GM12865 (cell line): ENCODE results near the gene TWNK.
"Not testable (repeated sequence)": the region's sequence is repeated elsewhere in the genome, so short reads cannot be mapped to it uniquely, and the experiment has no call there.

Experiments used
- DNase-seq: peaks from one replicate; pipeline ENCODE4 v3.0.0; 2010; ENCODE audit warnings: low read depth
- H3K4me3 ChIP-seq: 2 replicates; pipeline ENCODE4 v1.5.1; 2011; ENCODE audit warnings: mild to moderate bottlenecking, low read depth, low read length, control low read depth
- TF ChIP-seq, protein P1 (sequence below): IDR thresholded peaks from 2 replicates; pipeline ENCODE4 v1.5.1; 2011; ENCODE audit warnings: low read length, control low read depth, low read depth, inconsistent platforms; ENCODE audit not compliant: insufficient read depth; ENCODE audit errors: missing control alignments

TWNK gene

DNA sequence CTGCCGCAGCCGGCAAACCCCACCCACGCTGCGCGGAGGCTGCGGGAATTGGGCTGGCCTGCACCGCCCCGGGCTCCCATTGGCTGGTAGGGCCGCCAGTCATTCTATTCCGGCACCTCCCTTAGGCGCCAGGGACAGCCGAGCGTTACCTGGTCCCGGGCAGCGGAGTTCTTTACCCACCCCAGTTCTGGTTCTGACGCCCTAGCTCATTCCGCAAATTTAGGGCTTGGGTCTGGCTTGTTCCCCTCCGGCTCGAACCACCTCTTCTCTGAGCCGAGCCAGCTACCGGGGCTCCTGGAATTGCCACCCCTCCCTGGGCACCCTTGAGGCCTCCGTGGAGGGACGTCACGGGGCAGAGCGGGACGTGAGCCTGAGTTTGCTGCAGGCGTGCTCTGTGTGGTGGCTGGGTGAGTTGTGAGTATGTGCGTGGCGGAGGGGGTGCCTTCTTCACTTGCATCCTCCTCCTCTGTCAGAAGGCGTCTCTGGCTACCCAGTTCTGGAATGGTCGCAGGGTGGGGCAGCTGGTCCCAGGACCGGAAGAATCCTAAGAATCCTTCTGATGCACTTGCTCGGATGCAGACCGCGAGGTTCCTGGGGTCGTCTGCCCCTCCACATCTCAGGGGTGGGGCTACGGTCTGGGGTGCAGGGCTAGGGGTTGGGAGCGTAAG is 43.9 kb downstream of the TWNK start, which contains the start of the genes PDZD7 and SFXN3:
PDZD7 (minus strand) TSS at position 2 of the 668 bp plus-strand sequence. CDS start 910 bp downstream, outside the sequence.
SFXN3 (plus strand) TSS at position 107 of the 668 bp plus-strand sequence. CDS start 3,461 bp downstream, outside the sequence.
- TF ChIP-seq, protein P1, sequence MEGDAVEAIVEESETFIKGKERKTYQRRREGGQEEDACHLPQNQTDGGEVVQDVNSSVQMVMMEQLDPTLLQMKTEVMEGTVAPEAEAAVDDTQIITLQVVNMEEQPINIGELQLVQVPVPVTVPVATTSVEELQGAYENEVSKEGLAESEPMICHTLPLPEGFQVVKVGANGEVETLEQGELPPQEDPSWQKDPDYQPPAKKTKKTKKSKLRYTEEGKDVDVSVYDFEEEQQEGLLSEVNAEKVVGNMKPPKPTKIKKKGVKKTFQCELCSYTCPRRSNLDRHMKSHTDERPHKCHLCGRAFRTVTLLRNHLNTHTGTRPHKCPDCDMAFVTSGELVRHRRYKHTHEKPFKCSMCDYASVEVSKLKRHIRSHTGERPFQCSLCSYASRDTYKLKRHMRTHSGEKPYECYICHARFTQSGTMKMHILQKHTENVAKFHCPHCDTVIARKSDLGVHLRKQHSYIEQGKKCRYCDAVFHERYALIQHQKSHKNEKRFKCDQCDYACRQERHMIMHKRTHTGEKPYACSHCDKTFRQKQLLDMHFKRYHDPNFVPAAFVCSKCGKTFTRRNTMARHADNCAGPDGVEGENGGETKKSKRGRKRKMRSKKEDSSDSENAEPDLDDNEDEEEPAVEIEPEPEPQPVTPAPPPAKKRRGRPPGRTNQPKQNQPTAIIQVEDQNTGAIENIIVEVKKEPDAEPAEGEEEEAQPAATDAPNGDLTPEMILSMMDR: no peak
- peak within 1 kb of the TSS; percentile 56 for H3K4me3 ChIP-seq
- peak; percentile 97 for DNase-seq

- DNase-seq: peak; percentile 45
- H3K4me3 ChIP-seq: peak overlapping the region; percentile 56
- TF ChIP-seq, protein P1: no peak
Measured at GRCh38 chr10:101031796-101032636, 44.7 kb downstream of the TWNK start.

GRCh38 chr10:101032637-101033224 is 45.4 kb downstream of the TWNK start:
- TF ChIP-seq, protein P1: no peak
- no peak for DNase-seq
- H3K4me3 ChIP-seq: no peak overlapping the region; the same call in 1 of the 2 replicates

DNA sequence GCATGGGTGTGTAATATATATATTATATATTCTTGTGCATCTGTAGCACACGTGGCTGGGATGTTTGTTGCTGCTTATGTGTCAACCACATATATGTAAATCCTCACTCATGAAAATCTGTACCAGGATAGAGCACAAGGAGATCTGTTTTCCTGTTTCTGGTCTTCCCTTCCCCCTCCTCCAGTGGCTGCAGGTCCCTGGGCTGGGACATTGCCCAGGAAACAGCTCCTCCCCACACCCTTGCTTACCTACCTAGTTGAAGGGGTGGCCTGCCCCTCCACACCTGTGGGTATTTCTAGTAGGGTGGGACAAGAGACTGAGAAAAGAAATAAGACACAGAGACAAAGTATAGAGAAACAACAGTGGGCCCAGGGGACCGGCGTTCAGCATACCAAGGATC is 45.9 kb downstream of the TWNK start:
- TF ChIP-seq, protein P1: no peak
- H3K4me3 ChIP-seq: no peak overlapping the region
- DNase-seq: no peak

- H3K4me3 ChIP-seq, DNase-seq: not testable (repeated sequence)
Measured at GRCh38 chr10:101034404-101034803, 47.1 kb downstream of the TWNK start.

- TF ChIP-seq, protein P1: no peak
- H3K4me3 ChIP-seq: no peak overlapping the region
- no peak for DNase-seq
Measured at GRCh38 chr10:101035314-101035713, 48.0 kb downstream of the TWNK start.

DNA sequence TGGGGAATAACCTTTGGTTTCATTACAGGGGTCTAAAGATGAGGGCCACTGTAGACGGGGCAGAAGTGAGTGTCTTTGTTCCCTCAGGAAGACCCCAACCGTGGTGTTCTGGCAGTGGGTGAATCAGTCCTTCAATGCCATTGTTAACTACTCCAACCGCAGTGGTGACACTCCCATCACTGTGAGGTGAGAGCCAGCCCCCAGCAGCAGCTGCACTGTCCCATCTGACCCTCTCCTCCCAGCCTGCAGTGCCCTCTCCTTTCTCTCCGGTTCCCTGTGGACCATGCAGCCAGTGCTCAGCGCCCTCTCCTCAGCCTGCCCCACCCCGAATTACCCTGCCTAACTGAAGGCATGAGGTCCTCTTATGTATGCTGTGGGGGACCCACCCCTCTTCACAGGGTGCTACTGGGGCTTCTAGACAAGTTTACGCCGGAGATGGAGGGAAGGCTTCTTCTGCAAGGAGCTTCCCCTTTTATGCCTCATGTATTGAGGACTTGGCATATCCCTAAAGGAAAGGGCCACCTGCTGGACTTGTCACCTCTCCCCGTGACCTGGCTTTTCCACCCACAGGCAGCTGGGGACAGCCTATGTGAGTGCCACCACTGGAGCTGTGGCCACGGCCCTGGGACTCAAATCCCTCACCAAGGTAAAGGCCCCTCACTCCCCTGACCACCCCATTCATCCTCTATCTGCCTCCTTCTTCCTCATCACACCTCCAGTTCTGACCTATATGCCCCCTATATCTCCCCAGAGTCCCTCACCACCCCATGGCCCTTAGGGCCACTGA is 48.8 kb downstream of the TWNK start:
- no peak overlapping the region for H3K4me3 ChIP-seq

More for the DNA sequence above, 48.8 kb downstream of the TWNK start:
- TF ChIP-seq, protein P1: no peak
- no peak for DNase-seq
